ENCODE measurements around the gene RGP1.

RGP1 gene

GRCh38 chr9:35771943-35772342 is 22.9 kb downstream of the RGP1 start:
- no peak for DNase-seq (ENCODE audit: low spot score)

DNA sequence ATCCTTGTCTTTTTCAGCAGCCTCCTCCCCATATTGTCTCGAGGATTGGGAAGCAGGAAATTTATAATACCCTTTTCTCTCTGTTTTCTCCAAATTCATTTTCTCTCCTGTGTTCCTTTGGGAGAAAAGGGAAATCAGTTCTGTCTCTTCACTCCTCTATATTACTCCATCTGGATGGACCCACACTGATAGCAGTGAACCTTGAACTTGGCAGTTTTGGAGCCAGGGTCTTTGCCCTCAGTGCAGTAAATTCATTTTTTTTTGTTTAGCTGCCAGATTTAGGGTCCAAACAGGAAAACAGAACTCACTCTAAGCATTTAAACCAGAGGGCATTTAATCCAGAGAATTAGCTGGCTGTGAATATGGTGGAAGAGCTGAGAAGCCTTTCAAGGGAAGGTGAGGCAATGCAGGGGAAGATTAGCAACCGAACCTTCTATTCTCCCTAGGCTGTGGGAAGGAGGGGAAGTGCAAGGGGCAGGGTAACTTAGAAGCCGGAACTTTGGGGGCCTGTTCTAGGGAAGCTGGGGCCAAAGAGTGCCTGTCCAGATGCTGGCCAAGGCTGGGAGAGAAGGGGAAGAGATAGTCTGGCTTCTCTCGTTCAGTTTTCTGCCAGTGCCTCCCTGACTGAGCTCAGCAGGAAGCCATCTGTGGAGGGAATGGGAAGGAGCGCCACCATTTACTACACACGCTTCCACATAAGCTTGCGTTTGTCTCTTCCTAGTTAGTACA is 26.0 kb downstream of the RGP1 start:
- no peak for DNase-seq (ENCODE audit: low spot score)

- no peak for DNase-seq (ENCODE audit: low spot score)
Observed at GRCh38 chr9:35776018-35776417, 26.9 kb downstream of the RGP1 start.

GRCh38 chr9:35778496-35778895 is 29.4 kb downstream of the RGP1 start:
- DNase-seq (ENCODE audit: low spot score): no peak

DNA sequence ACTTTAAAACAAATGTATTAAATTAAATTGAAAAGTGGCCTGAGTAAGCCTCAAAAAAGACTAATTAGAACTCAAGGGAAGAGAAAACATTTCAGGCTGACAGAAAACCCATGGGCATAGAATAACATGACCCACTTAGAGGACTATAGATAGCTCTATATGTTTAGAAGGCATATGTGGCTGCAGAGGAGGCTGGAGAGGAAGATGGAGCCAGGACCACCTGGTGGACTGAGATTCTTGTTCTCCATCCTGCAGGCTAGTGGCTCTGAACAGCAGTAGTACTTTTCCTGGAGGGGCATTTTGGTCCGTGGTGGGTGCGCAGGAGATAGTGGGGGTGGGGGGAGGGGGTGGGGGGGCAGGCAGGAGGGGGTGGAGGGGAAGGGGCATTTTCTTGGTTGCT is 32.0 kb downstream of the RGP1 start:
- no peak for DNase-seq (ENCODE audit: low spot score)

DNA sequence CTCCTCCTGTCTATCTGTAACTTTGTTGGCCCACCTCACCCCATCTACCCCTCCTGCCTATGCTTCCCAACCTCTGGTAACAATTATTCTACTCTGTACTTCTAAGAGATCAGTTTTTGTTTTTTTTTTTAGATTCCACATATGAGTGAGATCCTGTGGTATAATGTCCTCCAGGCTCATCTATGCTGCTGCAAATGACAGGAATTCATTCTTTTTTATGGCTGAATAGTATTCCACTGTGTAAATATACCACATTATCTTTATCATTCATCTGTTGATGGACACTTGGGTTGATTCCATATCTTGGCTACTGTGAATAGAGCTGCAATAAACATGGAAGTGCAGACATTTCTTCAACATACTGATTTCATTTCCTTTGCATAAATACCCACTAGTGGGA is 34.3 kb downstream of the RGP1 start:
- DNase-seq (ENCODE audit: low spot score): no peak

DNA sequence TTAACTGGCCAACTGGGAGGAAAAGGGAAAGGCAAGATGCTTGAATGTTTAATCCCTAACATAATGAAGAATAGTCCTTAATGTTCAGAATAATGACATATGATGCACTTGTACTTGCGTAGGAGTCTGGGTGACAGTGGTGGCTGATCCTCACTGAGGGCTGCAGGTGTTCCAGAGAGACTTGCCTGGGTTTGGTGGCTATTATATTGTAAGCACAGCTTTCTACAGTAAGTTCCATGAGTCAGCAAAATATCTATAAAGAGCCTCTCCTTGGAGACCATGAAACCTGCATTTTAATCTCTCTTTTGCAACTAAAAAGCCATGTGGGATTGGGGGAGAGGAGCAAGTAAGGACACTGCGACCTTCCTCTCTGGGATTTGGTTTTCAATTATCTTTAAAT is 40.5 kb downstream of the RGP1 start:
- no peak for DNase-seq (ENCODE audit: low spot score)

DNA sequence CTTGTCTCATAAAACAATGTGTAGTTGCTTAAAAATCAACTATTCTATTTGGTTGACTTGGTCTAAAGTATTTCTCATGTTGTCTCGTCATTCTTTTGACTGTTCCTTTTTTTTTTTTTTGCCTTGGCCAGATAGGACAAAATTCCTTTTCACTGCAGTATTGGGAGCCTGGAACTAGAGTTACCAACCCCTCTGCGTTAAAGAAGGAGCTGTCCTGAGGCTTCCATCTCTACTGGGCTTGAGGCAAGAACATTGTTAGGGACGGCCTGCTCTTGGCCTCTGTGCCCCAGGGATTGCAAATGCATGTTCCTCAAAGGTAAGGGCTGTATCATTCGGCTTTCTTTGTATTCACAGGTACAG is 40.9 kb downstream of the RGP1 start:
- DNase-seq (ENCODE audit: low spot score): no peak

DNA sequence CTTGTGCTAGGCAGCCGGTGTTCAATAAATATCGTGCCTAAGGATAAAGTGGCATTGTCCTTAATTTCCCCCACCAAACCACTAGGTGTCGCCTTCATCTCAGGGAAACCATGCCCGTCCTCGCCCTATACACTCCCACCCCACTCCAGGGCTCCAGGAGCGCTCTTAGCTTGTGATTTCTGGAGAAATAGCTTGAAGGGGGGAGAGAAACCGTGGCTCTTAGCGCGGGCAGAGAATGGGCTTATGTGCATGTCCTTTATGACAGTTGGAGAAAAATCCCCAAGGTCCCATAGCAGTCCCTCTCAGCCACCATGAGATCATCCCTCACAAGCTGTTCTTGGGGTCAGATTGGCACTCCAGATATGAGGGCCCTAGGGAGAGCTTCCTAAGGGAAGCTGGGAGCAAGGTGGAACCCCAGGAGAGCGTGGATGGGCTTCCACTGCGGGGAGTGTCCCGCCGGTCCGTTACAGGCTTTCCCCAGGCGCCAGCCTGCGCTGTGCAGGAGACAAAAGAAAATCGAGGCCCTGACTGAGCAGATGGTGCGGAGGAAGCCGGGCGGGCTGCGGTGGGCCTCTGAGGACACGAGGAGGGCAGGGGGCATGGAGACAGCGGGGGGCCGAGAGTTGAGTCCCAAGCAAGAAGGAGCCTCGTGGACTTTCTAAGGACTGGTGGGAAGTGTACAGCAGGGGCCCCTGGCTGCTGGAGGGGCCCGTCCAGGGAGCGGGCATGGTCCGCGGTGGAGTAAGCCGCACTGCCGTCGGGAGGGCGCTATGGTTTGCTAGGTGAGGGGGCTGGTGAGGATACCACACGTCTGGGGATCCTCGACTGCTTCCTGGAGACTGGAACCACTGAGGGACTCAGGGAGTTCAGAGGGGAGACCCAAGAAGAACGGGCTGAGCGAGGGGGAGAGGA is 41.6 kb downstream of the RGP1 start:
- peak; percentile 91 for DNase-seq (ENCODE audit: low spot score)

- DNase-seq (ENCODE audit: low spot score): peak; percentile 54
Observed at GRCh38 chr9:35791297-35791921, 42.3 kb downstream of the RGP1 start, which contains the start of gene NPR2. Gene NPR2 (plus strand): TSS chr9:35791591. CDS start chr9:35792409, 818 bp downstream.

- DNase-seq (ENCODE audit: low spot score): no peak
Observed at GRCh38 chr9:35792024-35792813, 43.1 kb downstream of the RGP1 start.

DNA sequence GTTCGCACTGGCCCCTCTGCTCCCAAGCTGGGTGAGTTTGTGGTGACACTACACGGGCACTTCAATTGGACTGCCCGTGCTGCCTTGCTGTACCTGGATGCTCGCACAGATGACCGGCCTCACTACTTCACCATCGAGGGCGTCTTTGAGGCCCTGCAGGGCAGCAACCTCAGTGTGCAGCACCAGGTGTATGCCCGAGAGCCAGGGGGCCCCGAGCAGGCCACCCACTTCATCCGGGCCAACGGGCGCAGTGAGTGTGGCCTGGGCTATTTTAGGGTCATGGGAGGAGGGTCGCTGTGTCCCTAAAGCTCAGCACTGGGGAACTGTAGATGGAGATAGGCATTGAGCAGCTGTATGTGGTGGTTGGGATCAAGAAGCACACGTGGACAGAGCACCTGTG is 43.7 kb downstream of the RGP1 start:
- no peak for DNase-seq (ENCODE audit: low spot score)

- no peak for DNase-seq (ENCODE audit: low spot score)
Observed at GRCh38 chr9:35793461-35793860, 44.4 kb downstream of the RGP1 start.

DNA sequence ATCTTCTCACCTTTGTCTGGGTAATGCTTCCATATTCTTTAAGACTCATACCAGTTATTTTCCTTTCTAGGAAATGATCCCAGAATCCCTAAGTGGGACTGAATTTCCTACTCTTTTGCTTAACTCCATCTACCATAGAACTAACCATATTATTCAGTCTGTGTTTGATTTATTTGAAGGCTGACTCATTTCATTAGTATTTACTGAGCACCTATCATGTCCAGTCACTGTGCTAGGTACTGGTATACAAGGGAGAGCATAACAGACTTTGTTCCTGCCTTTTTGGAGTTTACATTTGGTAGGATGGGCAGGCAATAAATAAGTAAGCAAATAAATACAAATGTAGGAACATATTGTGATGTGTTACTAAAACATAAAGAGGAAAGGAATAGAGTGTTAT is 46.6 kb downstream of the RGP1 start:
- DNase-seq (ENCODE audit: low spot score): no peak

DNA sequence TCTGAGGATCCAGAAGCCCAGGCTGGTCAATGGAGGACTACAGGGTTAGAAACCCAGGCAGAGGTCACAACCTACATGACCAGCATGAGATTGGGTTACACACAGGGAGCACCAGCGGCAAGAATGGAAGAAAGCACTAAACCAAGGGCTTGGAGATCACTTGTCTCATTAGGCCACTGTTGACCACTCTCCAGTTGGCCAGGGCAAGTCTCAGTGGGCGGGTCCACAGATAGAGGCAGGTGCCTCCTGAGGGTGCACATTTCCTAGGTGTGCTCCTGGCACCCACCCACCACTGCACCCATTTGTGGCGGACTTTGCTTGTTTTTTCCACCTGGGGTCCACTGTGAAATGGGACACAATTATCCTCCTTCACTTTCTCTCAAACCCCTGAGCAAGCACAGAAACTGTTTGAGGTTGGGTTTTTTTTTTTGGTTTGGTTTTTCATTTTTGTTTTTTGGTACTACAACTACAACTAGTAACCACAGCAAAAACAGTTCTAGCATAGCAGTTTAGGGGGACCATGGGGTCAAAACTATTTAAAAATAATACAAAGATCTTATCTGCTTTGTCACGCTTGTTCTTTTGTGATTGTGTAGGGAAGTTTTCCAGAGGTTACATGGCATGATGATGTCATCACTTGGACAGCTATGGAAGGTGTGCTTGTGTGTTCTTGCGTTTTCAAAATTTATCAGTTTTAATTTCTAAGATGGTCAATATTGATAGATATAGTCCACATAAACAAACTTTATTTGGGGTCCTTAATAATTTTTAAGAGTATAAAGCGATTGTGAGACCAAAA is 48.4 kb downstream of the RGP1 start:
- DNase-seq (ENCODE audit: low spot score): no peak

- DNase-seq (ENCODE audit: low spot score): no peak
Observed at GRCh38 chr9:35798658-35799374, 49.7 kb downstream of the RGP1 start.

GRCh38 chr9:35800530-35800929 is 51.4 kb downstream of the RGP1 start:
- no peak for DNase-seq (ENCODE audit: low spot score)

- DNase-seq (ENCODE audit: low spot score): no peak
Observed at GRCh38 chr9:35801328-35802128, 52.4 kb downstream of the RGP1 start.

DNA sequence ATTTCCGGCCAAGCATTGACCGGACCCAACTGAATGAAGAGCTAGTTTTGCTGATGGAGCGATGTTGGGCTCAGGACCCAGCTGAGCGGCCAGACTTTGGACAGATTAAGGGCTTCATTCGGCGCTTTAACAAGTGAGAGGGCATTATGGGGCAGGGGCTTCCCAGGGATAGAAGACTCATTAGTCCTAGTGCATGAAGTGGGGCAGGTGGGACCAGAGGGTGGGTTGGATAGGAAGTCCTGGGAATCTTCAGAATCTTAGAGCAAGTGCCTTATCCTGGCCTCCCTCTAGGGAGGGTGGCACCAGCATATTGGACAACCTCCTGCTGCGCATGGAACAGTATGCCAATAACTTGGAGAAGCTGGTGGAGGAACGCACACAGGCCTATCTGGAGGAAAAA is 57.0 kb downstream of the RGP1 start:
- DNase-seq (ENCODE audit: low spot score): no peak
